DND-41 (cell line): ENCODE results near the gene GRB2.

Experiments used
- ATAC-seq: fragments of 200-7000 bp; cut with Tn5 transposase; 3 replicates; pipeline ENCODE4 v1.9.1; 2021; ENCODE audit warnings: low read depth; ENCODE audit not compliant: insufficient read depth
- DNase-seq: peaks from one replicate; pipeline ENCODE4 v3.0.0-alpha.2; 2020
- H2AFZ ChIP-seq: 2 replicates; pipeline ENCODE4 v1.6.0; 2012; ENCODE audit warnings: low read depth, low read length
- H3K27ac ChIP-seq: 2 replicates; pipeline ENCODE4 v1.5.1; 2012; ENCODE audit warnings: low read length, inconsistent platforms
- H3K27me3 ChIP-seq: fragments of 200-600 bp; sonication (generic); 2 replicates; pipeline ENCODE4 v1.6.0; 2012; ENCODE audit warnings: low read length, mild to moderate bottlenecking, inconsistent platforms; ENCODE audit not compliant: insufficient read depth, poor library complexity
- H3K36me3 ChIP-seq: 2 replicates; pipeline ENCODE4 v1.5.1; 2012; ENCODE audit warnings: low read length, inconsistent platforms; ENCODE audit not compliant: insufficient read depth
- H3K4me1 ChIP-seq: 2 replicates; pipeline ENCODE4 v1.5.1; 2012; ENCODE audit warnings: mild to moderate bottlenecking, low read length; ENCODE audit not compliant: insufficient read depth
- H3K4me2 ChIP-seq: 2 replicates; pipeline ENCODE4 v1.6.0; 2012; ENCODE audit warnings: mild to moderate bottlenecking, moderate library complexity, low read length, inconsistent platforms; ENCODE audit not compliant: insufficient read depth
- H3K4me3 ChIP-seq, 2 experiments: fragments of 200-600 bp in 1 of 2; shearing (Covaris generic) in 1 of 2; 2 replicates each; pipeline ENCODE4 v1.5.1; 2012 to 2016; ENCODE audit warnings: inconsistent platforms in 2 of 2, low read length in 2 of 2, mild to moderate bottlenecking in 2 of 2, low read depth in 1 of 2, moderate library complexity in 1 of 2
- H3K79me2 ChIP-seq: 2 replicates; pipeline ENCODE4 v1.6.0; 2012; ENCODE audit warnings: low read length, inconsistent platforms; ENCODE audit not compliant: insufficient read depth
- H3K9ac ChIP-seq: 2 replicates; pipeline ENCODE4 v1.6.0; 2012; ENCODE audit warnings: low read depth, mild to moderate bottlenecking, inconsistent platforms, low read length, moderate library complexity
- H3K9me3 ChIP-seq: 2 replicates; pipeline ENCODE4 v1.5.1; 2012; ENCODE audit warnings: low read length, moderate library complexity, mild to moderate bottlenecking, inconsistent platforms; ENCODE audit not compliant: insufficient read depth, severe bottlenecking
- H4K20me1 ChIP-seq: 2 replicates; pipeline ENCODE4 v1.6.0; 2012; ENCODE audit warnings: low read length; ENCODE audit not compliant: insufficient read depth
- EZH2 ChIP-seq: IDR thresholded peaks from 3 replicates; pipeline ENCODE4 v1.6.1; 2012; ENCODE audit warnings: borderline replicate concordance, low read depth, mild to moderate bottlenecking, moderate library complexity, low read length, inconsistent platforms; ENCODE audit not compliant: severe bottlenecking
- TF ChIP-seq, protein P1 (sequence below): IDR thresholded peaks from 2 replicates; pipeline ENCODE4 v1.5.1; 2012; ENCODE audit warnings: borderline replicate concordance, low read length, moderate library complexity, mild to moderate bottlenecking; ENCODE audit not compliant: poor library complexity, severe bottlenecking; ENCODE audit errors: extremely low read depth

GRB2 gene

DNA sequence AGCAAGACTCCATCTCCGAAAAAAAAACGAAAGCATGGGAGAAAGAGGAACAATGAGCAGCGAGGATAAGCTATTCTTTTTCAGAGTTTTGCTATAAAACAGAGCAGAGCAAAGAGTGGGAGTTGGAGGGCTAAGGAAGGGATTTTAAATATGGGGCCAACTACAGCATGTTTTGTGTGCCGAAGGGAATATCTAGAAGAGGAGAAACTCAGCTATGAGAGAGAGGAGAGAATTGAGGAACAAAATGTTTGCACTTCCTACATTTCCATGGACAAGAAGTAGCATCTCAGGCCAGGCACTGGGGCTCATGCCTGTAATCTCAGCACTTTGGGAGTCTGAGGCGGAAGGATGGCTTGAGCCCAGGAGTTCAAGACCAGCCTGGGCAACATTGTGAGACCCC is 13.1 kb upstream of the GRB2 start:
- Histone ChIP-seq H3K27me3 (no peaks in the 10 kb centered on the region), H3K9me3 (no peaks in the 10 kb centered on the region), H2AFZ (no peak overlapping the region), H3K36me3 (no peaks in the 10 kb centered on the region), H3K4me1 (no peaks in the 10 kb centered on the region), H3K79me2 (no peaks in the 10 kb centered on the region), H3K27ac (no peak overlapping the region), H3K4me3 (no peak overlapping the region), H3K9ac (no peak overlapping the region), H4K20me1 (no peaks in the 10 kb centered on the region), H3K4me2 (no peak overlapping the region)
- DNase-seq (no peak), ATAC-seq (no peak)
- TF ChIP-seq, protein P1, sequence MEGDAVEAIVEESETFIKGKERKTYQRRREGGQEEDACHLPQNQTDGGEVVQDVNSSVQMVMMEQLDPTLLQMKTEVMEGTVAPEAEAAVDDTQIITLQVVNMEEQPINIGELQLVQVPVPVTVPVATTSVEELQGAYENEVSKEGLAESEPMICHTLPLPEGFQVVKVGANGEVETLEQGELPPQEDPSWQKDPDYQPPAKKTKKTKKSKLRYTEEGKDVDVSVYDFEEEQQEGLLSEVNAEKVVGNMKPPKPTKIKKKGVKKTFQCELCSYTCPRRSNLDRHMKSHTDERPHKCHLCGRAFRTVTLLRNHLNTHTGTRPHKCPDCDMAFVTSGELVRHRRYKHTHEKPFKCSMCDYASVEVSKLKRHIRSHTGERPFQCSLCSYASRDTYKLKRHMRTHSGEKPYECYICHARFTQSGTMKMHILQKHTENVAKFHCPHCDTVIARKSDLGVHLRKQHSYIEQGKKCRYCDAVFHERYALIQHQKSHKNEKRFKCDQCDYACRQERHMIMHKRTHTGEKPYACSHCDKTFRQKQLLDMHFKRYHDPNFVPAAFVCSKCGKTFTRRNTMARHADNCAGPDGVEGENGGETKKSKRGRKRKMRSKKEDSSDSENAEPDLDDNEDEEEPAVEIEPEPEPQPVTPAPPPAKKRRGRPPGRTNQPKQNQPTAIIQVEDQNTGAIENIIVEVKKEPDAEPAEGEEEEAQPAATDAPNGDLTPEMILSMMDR = no peak
- no peak for TF ChIP-seq EZH2

DNA sequence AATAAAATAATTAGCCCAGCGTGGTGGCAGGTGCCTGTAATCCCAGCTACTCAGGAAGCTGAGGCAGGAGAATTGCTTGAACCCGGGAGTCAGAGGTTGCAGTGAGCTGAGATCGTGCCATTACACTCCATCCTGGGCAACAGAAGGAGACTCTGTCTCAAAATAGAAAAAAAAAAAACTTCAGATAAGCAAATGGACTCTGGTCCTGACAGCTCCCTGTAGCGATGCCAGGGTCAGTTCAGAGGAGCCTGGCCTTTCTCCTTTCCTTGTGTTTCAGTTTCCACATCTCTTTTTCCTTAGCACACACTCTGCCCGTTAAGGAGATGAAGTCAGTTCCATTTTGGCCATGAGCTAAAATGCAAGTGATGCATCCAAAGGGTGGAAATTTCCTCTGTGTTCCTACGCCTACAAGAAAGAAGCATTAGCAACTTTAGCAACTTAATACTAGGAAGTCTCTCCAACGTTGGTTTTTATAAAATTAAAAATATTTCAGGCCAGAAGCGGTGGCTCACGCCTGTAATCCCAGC is 11.6 kb upstream of the GRB2 start:
- H3K4me1 ChIP-seq = peaks cover 12% of the 10 kb centered on the region
- H2AFZ ChIP-seq = no peak overlapping the region
- no peaks in the 10 kb centered on the region for H4K20me1 ChIP-seq
- ATAC-seq = no peak
- TF ChIP-seq, protein P1 = no peak
- TF ChIP-seq EZH2 = no peak
- no peak overlapping the region for H3K9ac ChIP-seq
- no peak overlapping the region for H3K4me3 ChIP-seq
- H3K27me3 ChIP-seq = no peaks in the 10 kb centered on the region
- no peak overlapping the region for H3K27ac ChIP-seq
- H3K4me2 ChIP-seq = no peak overlapping the region
- H3K79me2 ChIP-seq = no peaks in the 10 kb centered on the region
- DNase-seq = no peak
- H3K36me3 ChIP-seq = no peaks in the 10 kb centered on the region
- no peaks in the 10 kb centered on the region for H3K9me3 ChIP-seq

DNA sequence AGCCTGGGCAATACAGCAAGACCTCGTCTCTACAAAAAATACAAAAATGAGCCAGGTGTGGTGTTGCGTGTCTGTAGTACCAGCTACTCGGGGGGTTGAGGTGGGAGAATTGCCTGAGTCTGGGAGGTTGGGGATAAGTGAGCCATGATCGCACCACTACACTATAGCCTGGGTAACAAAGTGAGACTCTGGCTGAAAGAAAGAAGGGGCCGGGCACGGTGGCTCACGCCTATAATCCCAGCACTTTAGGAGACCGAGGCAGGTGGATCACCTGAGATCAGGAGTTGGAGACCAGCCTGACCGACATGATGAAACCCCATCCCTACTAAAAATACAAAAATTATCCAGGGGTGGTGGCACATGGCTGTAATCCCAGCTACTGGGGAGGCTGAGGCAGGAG is 10.5 kb upstream of the GRB2 start:
- no peak for ATAC-seq
- DNase-seq = no peak
- no peak overlapping the region for H3K4me3 ChIP-seq

More for the DNA sequence above, 10.5 kb upstream of the GRB2 start:
- H2AFZ ChIP-seq = no peak overlapping the region
- H3K4me1 ChIP-seq = peaks cover 16% of the 10 kb centered on the region
- TF ChIP-seq, protein P1 = no peak
- no peak for TF ChIP-seq EZH2
- H3K36me3 ChIP-seq = no peaks in the 10 kb centered on the region
- H3K9me3 ChIP-seq = no peaks in the 10 kb centered on the region
- no peak overlapping the region for H3K27ac ChIP-seq
- H3K4me2 ChIP-seq = no peak overlapping the region
- no peaks in the 10 kb centered on the region for H4K20me1 ChIP-seq
- H3K9ac ChIP-seq = no peak overlapping the region
- no peaks in the 10 kb centered on the region for H3K27me3 ChIP-seq
- no peaks in the 10 kb centered on the region for H3K79me2 ChIP-seq
